HG03565 (cell line): ENCODE data around the gene PLCXD1.
"Not testable (repeated sequence)": the region's sequence is repeated elsewhere in the genome, so short reads cannot be mapped to it uniquely, and the experiment has no call there.

Source experiments
- ATAC-seq: cut with Tn5 transposase; IDR thresholded peaks from one replicate; pipeline ENCODE4 v1.9.1; 2021; ENCODE audit warnings: mild to moderate bottlenecking, moderate library complexity; ENCODE audit not compliant: unreplicated experiment

The PLCXD1 gene

DNA sequence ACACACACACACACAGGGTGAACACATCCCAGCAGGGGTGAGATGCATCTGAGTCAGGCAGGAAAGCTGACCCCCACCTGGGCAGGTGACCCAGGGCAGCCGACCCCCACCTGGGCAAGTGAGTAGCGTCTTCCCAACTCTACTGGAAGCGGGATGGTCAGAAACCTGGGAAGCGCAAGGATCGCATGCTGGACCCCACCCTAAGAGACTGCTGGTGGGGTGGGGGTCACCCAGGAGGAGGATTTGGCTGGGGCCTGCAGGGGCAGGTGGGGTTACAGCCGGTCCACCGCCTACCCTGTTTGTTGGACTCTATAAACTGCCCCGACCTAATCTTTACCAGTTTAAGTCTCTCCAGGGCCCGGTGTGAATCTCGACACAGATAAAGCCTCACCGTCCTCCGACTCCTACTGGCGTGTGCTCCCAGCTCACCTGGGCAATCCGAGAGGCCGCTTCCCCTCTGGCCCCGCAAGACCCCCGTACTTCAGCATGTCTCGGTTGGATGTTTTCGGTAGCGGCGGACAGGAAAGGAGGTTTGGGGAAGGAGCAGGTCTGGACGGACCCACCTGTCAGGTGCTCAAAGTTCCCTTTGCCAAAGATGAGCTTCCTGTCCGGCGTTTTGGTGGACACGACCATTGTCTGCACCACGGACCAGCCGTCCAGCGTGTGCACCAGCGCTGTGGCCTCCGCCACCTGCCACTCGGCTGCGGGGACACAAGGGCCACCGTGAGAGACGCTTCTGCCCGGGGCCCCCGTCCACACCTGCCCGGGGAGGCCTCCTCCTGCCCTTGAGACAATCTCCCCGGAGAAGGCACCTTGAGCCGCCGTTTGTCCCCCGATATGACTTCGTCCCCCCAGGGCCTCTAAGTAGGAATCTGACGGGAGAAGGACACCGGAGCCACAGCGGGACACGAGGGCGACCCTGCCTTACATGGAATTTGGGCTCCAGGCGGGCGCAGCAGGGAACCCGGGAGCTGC lies 35.5 kb downstream of the PLCXD1 start:
- ATAC-seq: no peak

DNA sequence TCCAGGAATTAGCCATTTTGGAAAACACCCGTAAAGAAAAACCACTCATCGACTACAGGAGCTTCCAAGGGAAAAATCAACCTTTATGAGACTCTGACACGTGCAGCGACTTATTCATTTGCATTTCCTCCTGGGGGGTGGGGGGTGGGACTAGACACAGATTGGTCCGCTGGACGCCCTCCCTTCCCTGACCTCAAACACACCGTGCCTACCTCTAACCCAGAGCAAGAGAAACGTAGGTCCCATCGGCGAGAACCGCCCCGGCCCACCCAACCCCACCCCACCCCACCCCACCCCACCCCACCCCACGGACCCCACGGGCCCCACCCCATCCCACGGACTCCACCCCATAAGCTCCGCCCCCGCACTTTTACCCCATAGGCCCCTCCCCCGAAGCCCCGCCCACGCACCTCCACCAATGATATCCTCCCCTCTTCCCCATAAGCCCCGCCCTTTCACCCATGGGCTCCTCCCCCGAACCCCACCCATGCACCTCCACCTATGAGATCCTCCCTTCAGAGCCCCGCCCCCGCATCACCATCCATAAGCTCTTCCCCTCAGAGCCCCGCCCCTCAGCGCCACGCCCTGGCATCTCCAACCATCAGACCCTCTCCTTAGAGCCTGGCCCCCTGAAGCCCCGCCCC lies 36.4 kb downstream of the PLCXD1 start:
- no peak for ATAC-seq

DNA sequence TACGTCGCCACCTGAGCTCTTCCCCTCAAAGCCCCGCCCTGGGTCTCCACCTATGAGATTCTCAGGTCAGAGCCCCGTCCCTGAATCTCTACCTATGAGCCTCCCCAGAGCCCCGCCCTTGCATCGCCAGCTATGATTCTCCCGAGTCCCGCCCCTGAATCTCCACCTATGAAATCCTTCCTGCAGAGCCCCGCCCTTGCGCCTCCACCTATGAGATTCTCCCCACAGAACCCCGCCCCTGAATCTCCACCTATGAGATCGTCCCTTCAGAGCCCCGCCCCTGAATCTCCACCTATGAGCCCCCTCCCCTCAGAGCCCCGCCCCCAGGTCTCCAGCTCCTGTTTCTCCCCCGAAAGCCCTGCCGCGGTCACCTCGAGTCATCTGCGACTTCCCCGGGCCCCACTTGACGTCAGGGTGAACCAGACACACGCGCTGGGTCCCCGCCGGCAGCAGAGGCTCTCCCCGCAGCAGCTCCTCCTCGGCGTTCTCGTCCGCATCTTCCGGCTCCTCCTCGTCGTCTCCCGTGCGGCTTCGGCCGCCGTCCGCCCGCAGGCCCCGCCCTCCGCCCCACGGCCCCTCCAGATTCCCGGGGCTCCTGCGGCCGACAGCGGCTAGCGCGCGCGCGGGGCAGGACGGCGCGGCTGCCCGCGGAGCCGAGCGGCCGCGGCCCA lies 37.0 kb downstream of the PLCXD1 start:
- peak; percentile 57 for ATAC-seq

DNA sequence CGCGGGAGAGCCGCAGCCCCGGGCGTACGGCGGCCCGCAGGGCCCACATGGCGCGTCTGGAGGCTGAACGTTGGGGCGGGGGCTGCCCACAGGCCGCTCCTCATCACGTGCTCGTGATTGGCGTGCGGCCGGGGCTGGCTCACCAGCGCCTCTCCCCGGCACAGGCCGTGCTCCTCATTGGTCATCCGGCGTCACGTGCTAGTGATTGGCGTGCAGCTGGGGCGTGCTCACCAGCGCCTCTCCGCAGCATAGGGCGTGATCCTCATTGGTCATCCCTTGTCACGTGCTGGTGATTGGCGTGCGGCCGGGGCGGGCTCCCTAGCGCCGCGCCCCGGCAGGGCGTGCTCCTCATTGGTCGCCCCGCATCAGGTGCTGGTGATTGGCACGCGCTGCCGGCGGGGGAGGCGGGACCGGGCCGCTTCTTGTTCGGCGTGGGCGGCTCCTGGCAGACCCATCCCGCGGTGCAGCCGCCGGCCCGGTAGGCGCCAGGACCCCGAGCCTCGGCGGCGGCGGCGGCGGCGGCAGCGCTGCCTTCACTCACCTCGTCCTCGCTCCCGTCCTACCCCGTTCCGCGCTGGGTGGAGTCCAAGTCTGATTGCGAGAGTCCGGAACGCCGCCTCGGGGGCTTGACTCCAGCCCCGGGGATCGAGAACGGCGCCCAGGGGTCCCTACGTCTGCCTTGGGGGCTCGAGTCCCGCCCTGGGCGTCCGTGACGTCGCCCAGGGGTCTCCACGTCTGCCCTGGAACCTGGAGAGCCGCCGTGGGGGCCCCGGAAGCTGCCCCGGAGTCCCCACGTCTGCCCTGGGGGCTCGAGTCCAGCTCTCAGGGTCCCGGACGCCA lies 37.8 kb downstream of the PLCXD1 start, which contains the start of gene GTPBP6:
GTPBP6 (minus strand) TSS at position 58 of the 840 bp plus-strand sequence; CDS start at position 49, 9 bp downstream.
- ATAC-seq: peak; percentile 86

DNA sequence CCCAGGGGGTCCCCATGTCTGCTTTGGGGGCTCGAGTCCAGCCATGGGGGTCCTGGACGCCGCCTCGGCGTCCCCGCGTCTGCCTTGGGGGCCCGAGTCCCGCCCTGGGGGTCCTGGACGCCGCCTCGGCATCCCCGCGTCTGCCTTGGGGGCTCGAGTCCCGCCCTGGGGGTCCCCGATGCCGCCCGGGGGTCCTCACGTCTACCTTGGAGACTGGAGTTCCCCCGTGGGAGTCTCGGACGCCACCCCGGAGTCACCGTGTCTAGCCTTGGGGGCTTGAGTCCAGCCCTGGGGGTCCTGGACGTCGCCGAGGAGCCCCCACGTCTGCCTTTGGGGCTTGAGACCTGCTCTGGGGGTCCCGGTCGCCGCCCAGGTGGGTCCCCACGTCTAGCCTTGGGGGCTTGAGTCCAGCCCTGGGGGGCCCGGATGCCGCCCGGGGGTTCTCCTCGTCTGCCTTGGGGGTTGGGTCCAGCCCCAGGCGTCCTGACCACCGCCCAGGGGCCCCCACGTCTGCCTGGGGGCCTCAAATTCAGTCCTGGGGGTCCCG lies 38.5 kb downstream of the PLCXD1 start:
- ATAC-seq: no peak

DNA sequence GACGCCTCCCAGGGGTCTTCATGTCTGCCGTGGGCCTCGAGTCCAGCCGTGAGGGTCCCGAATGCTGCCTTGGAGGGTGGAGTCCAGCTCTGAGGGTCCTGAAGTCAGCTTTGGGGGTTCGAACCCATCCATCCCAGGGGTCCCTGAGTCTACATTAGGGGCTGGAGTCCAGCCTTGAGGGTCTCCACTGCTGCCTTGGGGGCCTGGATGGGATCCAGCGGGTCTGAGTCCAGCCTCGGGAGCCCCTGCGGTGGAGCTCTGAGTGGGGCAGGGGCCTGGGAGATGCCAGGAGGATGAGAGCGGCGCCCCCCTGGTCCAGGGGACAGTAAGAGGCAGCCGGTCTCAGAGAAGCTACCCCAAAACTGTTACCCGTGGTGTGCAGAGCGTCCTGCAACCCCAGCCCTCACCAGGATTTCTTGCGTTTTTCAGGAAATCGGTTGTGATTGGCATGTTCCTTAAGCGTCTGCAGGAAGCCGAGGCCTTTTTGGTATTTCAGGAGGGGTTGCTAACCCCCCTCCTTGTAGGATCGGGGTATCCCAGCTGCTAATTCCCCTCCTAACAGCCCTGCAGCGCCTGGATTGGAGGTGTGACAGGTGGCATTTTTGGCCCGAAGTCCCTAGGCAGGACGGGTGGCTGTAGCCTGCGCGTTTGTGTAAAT lies 39.1 kb downstream of the PLCXD1 start:
- no peak for ATAC-seq

DNA sequence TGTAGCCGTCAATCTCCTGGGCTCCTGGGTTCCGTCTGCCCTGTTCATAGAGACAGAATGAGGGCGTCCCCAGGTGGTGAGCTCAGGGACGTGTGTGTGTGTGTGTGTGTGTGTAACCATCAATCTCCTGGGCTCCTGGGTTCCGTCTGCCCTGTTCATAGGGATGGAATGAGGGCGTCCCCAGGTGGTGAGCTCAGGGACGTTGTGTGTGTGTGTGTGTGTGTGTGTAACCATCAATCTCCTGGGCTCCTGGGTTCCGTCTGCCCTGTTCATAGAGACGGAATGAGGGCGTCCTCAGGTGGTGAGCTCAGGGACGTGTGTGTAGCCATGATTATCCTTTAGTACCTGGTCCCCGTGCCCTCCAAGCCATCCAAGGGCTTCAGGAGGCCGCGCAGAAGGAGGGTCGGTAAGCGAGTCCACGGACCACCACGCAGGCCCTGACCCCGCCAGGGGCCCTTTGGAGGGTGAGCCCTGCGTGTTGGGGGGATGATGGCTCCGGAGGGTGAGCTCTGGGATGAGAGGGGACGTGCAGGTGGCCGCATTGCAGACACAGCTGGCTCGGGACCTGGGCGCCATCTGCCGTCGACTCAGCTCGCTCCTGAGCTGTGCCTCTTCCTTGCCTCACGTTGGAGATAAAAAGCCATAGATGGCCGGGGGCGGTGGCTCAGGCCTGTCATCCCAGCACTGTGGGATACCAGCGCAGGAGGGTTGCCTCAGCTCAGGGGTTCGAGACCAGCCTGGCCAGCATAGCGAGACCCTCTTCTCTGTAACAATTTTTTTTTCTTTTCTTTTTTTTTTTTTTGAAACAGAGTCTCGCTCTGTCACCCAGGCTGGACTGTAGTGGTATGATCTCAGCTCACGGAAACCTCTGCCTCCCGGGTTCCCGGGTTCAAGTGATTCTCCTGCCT lies 42.8 kb downstream of the PLCXD1 start:
- no peak for ATAC-seq

DNA sequence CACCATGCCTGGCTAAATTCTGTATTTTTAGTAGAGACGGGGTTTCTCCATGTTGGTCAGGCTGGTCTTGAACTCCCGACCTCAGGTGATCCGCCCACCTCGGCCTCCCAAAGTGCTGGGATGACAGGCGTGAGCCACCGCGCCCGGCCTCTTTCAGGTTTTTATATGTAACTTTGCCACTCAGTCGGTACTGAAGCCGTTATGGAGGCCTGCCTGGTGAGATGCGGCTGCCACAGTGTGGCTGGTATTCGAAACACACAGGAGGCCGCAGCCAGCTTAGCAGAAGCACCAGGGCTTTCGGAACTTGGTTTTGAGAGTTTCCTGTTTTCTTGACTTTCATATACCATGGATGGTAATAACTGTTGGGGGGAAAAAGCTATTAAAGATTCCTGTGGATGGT lies 43.5 kb downstream of the PLCXD1 start:
- not testable (repeated sequence) for ATAC-seq

DNA sequence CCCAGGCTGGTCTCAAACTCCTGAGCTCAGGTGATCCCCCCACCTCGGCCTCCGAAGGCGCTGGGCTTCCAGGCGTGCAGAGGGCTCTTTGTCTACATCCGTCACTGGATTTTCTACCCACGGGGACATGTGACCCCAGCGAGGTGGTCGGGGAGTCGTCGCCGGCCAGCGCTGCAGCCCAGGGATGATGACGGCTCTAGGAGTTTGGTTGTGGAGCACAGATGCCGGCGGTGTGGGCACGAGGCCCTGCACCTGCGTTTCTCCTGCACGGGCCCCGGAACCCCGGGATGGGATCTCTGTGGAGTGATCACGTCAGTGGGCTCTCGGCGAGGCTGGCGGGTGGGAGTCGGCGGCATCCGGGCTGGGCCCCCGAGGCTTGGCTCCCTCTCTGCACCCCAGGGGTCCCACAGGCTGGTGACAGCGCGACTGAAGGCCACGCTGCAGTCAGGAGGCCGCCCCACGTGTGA lies 46.5 kb downstream of the PLCXD1 start:
- ATAC-seq: no peak

DNA sequence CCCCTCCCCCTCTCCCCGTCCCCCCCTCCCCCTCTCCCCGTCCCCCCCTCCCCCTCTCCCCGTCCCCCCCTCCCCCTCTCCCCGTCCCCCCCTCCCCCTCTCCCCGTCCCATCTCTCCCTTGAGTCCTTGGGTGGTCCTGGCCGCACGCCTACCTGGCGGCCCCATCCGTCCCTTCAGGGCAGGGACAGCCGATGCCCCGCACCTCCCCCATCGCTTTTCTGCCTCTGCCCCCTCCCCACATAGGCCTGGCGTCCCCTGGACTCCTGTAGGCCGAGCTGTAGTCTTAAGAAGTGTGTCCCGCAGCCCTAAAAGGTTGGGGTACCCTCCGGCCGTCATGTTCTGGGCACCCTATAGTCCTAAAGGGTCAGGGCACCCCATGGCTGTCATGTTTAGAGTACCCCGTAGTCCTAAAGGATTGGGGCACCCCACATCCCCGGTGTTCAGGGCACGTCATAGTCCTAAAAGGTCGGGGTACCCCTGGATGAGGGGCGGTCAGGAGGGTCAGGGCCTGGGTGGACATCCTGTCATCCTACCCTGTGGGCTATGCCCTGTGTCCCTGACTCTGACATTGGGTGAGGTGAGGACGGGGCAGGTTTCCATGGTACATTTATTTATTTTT lies 48.2 kb downstream of the PLCXD1 start:
- ATAC-seq: no peak

DNA sequence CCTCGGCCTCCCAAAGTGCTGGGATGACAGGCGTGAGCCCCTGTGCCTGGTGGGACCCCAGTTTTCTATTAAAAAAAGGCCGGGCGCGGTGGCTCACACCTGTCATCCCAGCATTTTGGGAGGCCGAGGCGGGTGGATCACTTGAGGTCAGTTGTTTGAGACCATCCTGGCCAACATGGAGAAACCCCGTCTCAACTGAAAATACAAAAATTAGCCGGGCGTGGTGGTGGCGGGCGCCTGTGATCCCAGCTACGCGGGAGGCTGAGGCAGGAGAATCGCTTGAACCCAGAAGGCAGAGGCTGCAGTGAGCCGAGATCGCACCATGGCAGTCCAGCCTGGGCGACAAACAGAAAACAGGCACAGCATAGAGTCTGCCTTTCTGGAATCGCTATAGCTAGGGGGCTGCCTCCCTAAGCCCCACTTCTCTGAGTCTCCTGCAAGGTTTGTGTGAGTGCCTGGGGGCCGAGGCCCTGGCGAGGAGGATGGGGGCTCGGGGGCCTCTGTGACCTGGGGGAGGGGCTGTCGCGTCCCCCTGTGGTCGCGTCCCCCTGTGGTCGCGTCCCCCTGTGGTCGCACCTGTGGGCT lies 49.1 kb downstream of the PLCXD1 start:
- not testable (repeated sequence) for ATAC-seq

DNA sequence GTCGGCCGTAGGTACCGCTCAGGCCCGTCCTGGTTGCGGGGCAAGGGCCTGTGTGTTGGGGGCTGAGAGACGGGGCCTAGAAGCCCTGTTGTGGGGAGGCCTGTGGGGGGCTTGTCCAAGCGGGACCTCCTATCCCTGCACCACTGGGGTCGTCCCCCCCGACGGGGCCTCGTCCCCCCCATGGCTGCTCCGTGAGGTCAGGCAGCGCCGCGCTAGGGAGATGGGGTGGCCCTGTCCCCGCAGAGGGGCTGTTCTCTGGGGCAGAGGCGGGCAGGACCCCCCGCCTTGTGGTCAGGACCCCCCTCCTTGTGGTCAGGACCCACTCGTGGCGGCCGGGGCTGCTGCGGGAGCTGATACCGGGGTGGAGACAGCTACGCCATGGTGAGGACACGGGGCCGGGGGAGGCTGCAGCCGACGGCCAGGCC lies 49.6 kb downstream of the PLCXD1 start:
- no peak for ATAC-seq

DNA sequence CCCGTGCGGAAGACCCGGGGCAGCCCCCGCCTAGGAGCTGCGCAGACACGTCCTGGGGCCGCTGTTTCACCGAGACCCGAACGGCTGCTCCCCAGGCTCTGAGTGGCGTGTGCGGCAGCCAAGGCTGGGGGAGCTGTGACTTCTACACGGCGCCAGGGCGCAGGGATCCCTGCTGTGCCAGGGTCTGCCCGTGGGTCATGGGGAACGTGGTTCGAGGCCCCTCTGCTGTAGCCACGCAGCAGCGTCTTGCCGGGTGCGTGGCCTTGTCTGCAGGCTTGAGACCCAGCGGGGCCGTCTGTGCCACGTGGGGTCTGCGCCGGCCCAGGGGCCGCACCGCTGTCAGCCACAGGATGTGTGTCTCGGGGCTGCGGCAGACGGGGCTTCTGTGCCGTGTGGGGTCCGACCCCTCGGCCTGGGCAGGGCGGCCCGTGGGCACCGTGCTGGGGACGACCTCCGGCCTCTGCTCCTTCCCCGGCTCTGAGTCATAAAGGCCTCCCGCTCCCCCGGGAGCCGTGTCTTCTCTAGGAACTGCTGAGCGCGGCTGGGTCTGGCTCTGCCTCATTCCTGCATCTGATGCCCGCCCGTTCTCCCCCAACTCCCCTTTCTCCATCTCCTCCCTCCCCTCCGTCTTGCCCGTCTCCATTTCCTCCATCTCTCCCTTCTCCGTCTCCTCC lies 50.1 kb downstream of the PLCXD1 start:
- ATAC-seq: no peak

DNA sequence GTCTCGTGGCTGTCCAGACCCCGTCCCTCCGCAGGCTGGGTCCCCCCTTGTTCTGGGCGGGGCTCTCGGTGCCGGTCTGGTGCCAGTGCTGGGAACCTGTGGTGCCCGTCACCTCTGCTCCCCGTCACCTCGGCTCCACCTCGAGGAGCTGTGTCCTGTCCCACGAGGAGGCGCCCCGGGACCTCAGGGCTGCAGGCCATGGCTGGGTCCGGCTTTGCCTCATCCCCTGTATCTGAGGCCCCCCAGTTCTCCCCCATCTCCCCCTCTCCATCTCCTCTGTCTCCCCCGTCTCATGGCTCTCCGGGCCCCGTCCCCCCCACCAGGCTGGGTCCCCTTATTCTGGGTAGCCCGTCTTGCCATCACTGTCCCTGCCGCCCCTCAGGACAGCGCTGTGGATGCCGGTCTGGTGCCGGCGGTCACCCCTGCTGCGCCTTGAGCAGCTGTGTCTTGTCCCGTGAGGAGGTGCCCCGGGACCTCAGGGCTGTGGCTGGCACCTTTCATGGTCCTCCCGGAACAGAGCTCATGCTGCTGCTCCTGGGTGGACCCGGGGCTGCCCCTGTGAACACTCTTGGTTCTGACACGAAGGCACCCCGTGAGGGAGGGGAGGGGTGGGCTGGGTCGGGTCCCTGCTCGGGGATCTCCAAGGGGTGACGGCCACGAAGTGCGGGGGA lies 50.8 kb downstream of the PLCXD1 start:
- ATAC-seq: no peak

DNA sequence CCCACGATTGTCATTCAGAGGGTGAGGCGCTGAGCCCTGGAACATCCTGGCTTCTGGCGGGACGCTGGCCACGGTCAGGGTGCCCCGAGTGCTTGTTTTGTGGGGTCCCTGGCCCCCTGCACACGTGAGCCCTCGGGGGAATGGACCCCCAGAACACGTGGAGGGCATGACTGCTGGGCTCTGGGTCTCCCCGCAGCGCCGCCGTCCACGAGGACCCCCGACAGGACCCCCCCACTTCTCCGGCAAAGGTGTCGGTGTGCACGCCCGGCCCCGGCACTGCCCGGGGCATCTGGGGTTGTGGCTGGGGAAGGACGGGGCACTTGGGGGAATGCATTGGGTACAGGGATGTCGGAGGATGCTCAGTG lies 51.3 kb downstream of the PLCXD1 start:
- ATAC-seq: no peak

DNA sequence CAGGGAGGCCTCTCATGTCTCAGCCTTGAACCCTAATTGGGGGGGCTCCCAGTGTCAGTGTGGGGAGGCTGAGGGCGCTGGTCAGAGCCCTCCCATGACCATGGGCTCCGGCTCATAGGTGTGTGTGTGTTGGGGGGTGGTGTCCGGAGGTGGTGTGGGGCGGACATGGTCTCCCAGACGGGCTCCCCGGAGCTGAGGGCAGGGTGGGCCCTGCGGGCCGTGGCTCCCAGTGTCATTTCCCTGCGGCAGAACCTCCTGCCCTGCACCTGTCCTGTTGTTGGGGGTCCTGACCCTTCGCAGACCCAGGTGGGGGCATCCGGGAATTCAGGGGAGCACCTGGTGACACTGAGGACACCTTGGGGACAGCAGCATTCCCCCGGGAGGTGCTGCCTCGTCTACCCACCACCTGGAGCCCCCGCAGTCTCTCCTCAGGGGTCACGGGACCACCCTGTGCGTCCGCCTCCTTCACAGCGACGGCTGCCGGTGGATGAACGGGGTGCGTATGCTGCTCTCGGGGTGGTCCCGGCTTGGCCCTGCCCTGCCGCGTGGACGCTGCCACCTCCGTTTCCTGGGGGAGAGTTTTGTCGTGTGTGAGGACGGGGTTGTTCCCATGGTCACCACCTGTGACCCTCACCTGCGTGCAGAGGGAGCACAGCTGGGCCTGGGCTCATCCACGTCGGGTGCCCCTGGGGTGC lies 51.9 kb downstream of the PLCXD1 start:
- ATAC-seq: no peak
